KBM-7 (cell line): ENCODE measurements around the gene VAC14.

Experiments used
- DNase-seq: peaks from one replicate; pipeline ENCODE4 v3.0.0-alpha.2; 2015
- in situ Hi-C: fragments of 300-500 bp; cut with MboI; formaldehyde crosslinking; loops from 2 replicates; pipeline ENCODE4 v1.14.3; 2020; ENCODE audit warnings: low sequenced_read_pairs, low pct_unique_long_range_greater_than_20kb, mixed read lengths

The VAC14 gene

GRCh38 chr16:70701036-70701435, 99.9 kb downstream of the VAC14 start:
- in situ Hi-C loops, result no loop called here
- DNase-seq, result no peak

- in situ Hi-C loops, result no loop called here
- peak; percentile 59 for DNase-seq
These were observed 100.6 kb downstream of the VAC14 start for GRCh38 chr16:70700101-70701020.

- DNase-seq, result no peak
- in situ Hi-C loops, result no loop called here
These were observed 101.3 kb downstream of the VAC14 start for GRCh38 chr16:70699696-70700095.

DNA sequence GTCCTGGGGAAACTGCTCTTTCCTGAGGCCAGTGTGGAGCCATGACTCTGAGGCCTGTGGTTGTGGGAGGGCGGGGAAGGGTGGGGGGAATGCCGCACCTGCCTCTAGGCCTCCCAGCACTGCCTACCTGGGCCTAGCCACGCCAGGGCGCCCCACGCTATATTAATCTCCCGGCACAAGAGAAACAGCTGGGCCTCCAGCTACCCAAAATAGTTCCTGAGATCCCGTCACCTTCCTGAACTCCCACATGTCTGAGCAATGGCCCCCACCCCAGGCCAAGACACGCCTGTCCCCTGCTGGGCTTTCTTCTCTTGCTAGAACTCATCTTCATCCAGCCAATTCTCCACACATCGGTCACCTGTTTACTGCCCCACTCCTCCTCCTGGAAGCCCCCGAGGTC, 102.1 kb downstream of the VAC14 start:
- no peak for DNase-seq
- in situ Hi-C loops, result no loop called here

DNA sequence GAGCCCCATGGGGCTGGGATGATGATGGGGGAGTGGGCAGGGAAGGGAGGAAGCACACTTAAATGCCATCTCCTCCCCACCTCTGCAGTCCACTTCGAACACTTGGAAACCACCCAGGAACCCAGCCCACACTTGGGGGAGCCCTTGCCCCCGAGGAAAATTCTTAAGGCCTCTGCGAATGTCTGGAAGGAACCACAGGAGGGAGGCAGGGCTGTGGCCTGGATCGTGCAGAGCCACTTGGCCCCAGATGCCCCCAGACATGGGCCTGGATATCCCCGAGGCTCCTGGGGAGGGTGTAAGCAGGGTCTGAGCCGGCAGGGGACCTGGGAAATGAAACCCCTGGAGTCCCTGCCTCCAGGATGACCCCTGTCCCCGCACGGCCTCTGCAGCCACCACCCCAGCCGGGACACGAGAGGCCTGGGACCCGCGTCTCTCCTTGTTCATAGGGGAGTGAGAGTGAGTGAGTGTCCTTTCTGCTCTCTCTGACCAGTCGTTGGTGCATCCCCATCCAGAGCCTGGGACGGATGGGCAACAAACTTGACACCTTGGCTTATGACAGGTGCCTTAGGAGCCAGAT, 103.3 kb downstream of the VAC14 start:
- in situ Hi-C loops, result no loop called here
- DNase-seq, result no peak

GRCh38 chr16:70696952-70697593, 103.9 kb downstream of the VAC14 start:
- in situ Hi-C loops, result no loop called here

GRCh38 chr16:70696355-70696754, 104.6 kb downstream of the VAC14 start:
- DNase-seq, result no peak
- in situ Hi-C loops, result no loop called here

More at GRCh38 chr16:70696952-70697593, 103.9 kb downstream of the VAC14 start:
- peak; percentile 69 for DNase-seq

- in situ Hi-C loops, result no loop called here
- peak; percentile 67 for DNase-seq
These were observed 105.5 kb downstream of the VAC14 start for GRCh38 chr16:70695331-70696070.

GRCh38 chr16:70694868-70695218, 106.1 kb downstream of the VAC14 start:
- no peak for DNase-seq
- in situ Hi-C loops, result no loop called here

DNA sequence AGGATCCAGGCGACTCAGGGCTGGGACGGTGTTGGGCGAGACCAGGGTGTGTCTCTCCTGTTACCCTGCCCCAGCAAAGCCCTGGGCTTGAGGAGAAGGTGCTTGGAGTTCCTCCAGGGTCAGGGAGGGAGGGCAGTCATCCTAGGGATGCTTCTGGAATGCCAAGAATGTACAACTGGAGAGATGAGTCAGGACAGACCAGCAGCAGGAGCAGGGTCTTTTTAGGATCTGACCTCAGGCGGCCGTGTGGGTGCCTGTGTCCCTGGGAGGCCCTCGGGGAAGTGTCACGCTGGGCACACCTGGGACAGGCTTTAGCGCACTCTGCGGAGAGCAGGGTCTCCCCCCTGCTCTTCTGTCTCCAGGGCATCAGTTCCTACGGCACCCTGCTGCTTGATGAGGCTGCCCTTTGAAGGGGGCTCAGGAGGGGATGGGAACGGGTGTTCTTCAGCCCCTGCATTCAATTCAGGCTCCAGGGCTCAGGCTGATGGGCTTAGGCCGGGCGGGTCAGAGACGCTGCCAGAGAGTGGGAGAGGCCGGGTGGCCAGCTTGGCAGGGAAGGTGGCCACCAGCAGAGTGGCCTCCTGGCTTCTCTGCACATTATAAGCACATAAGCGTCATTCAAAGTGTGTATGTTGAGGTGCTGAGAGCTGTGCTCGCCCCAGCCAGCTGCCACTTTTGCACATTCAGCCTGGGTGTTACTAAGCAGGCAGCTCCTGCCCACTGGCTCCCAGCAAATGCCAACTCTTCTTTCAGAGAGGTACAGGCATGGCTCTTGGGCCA, 106.7 kb downstream of the VAC14 start:
- DNase-seq, result no peak
- in situ Hi-C loops, result no loop called here

DNA sequence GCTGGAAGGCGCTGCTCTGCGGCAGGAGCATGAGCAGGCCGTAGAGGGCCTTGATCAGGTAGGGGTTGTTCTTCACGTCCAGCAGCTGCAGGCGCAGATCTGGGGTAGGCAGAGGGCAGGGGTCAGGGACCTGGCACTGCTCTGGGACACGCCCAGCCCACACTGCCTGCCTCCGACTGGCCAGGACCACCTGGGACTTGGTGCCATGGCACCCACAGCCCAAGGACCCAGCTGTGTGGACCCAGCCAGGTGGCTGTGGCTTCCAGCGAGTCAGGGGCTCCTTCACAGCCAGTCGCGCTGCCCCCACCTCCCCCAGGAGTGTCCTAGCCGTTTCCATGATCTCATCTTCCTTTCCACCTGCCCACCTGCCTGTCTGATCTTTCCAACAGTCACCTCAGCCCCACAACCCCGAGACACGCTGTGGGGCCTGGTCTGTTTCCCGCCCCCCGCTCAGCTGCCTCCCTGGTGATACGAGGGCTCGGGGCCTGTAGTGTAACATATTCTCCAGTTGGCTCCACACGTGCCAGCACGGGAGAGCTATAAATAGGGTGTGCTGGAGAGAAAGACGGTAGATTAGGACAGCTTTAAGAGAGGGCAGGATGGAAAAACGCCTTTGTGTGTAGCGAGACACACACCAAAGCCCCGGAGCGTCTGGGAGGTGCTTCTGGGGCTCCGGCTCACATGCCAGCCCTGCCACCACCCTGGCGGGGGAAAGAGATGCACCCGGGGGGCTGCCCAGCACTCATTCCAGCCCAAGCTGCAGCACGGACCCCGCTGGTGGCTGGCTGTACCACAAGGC, 107.9 kb downstream of the VAC14 start:
- DNase-seq, result no peak
- in situ Hi-C loops, result no loop called here

DNA sequence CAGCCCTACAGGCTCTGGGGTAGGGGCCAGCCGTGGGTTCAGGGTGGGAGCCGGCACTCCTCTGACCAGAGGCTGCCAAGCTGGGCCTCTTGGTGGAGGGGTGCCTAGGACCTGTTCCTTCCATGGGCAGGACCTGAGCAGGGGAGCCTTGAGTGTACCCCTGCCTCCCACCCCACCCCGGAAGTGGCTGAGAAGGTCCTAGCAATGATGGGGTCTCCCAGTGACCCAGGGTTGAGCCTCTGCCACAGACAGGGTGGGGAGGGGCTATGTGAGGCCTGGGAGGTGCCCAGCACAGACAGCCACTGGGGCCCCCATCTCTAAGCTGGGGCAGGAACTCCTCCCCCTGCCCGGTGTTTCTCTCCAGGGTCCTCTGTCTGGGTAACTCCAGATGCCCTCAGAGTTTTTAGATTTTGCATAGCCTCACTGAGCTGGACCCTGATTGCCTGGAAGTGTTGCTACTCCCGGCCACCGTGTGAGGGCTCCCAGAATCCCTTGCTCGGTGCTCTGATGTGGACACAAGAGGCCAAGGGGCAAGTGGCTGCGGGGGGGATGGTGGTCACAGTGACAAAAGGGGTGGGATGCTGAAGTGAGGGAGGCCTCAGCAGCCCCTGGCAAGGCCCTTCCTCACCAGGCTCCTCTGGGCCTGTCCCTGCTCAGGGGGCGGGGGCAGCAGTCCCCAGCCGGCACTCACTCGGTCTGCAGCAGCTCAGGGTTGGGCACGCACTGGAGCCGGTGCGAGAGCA, 108.7 kb downstream of the VAC14 start:
- no peak for DNase-seq
- in situ Hi-C loops, result no loop called here

- in situ Hi-C loops, result no loop called here
- DNase-seq, result no peak
These were observed 109.5 kb downstream of the VAC14 start for GRCh38 chr16:70691223-70692129.

GRCh38 chr16:70689970-70690891, 110.7 kb downstream of the VAC14 start:
- DNase-seq, result no peak
- in situ Hi-C loops, result no loop called here
